Endothelial cell (in vitro differentiated cells): ENCODE data around the gene ZNF536. TPM values are rescaled to one million over a fixed set of nuclear protein-coding genes. Genes with fewer than 3 reads are reported as not detected.

Source experiments
- DNase-seq: peaks from one replicate; pipeline ENCODE4 v3.0.0; 2021; ENCODE audit warnings: low spot score
- H3K27ac Mint-ChIP-seq: one replicate; pipeline ENCODE4 v1.8.0; 2021; ENCODE audit warnings: mixed read lengths, inconsistent platforms; ENCODE audit not compliant: unreplicated experiment
- H3K27me3 Mint-ChIP-seq: one replicate; pipeline ENCODE4 v1.8.0; 2021; ENCODE audit warnings: mild to moderate bottlenecking, moderate library complexity, mixed read lengths, inconsistent platforms; ENCODE audit not compliant: unreplicated experiment
- H3K36me3 Mint-ChIP-seq: one replicate; pipeline ENCODE4 v1.8.0; 2021; ENCODE audit warnings: mild to moderate bottlenecking, low read depth, mixed read lengths, inconsistent platforms; ENCODE audit not compliant: unreplicated experiment
- H3K4me1 Mint-ChIP-seq: one replicate; pipeline ENCODE4 v1.8.0; 2021; ENCODE audit warnings: mild to moderate bottlenecking, mixed read lengths, inconsistent platforms; ENCODE audit not compliant: unreplicated experiment
- H3K4me3 Mint-ChIP-seq: one replicate; pipeline ENCODE4 v1.8.0; 2021; ENCODE audit warnings: mild to moderate bottlenecking, mixed read lengths, inconsistent platforms; ENCODE audit not compliant: unreplicated experiment
- H3K9me3 Mint-ChIP-seq: one replicate; pipeline ENCODE4 v1.8.0; 2021; ENCODE audit warnings: mixed read lengths, inconsistent platforms; ENCODE audit not compliant: unreplicated experiment
- CTCF ChIP-seq: fragments of 200-600 bp; sonication (generic); IDR thresholded peaks from one replicate; pipeline ENCODE4 v1.5.0; 2021; ENCODE audit warnings: antibody characterized with exemption; ENCODE audit not compliant: unreplicated experiment
- total RNA-seq: library from RNA; stranded (reverse); fragmentation: NEBNext Ultra II Directional; extraction: Animal tissue kit (Norgen Biotek cat#: 25700); gene quantifications from one replicate; pipeline ENCODE4 v1.2.1, GENCODE V29; 2021; ENCODE audit not compliant: unreplicated experiment

Gene ZNF536
- total RNA-seq, 1 donor from 2014 or later: 0.33 TPM

GRCh38 chr19:30358821-30359580 lies 13.2 kb upstream of the ZNF536 start:
- no peak for TF ChIP-seq CTCF
- peaks cover 16% of the 10 kb centered on the region for H3K4me1 Mint-ChIP-seq
- no peaks in the 10 kb centered on the region for H3K9me3 Mint-ChIP-seq
- no peak for DNase-seq
- peaks cover 6% of the 10 kb centered on the region for H3K27me3 Mint-ChIP-seq
- no peak overlapping the region for H3K4me3 Mint-ChIP-seq
- no peaks in the 10 kb centered on the region for H3K36me3 Mint-ChIP-seq
- no peak overlapping the region for H3K27ac Mint-ChIP-seq

- Mint-ChIP-seq H3K27ac (no peak overlapping the region), H3K4me1 (peaks cover 18% of the 10 kb centered on the region), H3K36me3 (no peaks in the 10 kb centered on the region), H3K4me3 (no peak overlapping the region), H3K9me3 (no peaks in the 10 kb centered on the region), H3K27me3 (peaks cover 6% of the 10 kb centered on the region)
- TF ChIP-seq CTCF: no peak
- DNase-seq: no peak
Observed at GRCh38 chr19:30359936-30360335, 12.2 kb upstream of the ZNF536 start.

GRCh38 chr19:30360376-30361106 lies 11.6 kb upstream of the ZNF536 start:
- no peak overlapping the region for H3K4me3 Mint-ChIP-seq
- H3K9me3 Mint-ChIP-seq: no peaks in the 10 kb centered on the region
- TF ChIP-seq CTCF: no peak
- H3K4me1 Mint-ChIP-seq: peaks cover 22% of the 10 kb centered on the region
- peak overlapping the region; percentile 78 for H3K27ac Mint-ChIP-seq
- DNase-seq: peak; percentile 35
- H3K27me3 Mint-ChIP-seq: peaks cover 6% of the 10 kb centered on the region
- H3K36me3 Mint-ChIP-seq: no peaks in the 10 kb centered on the region

- no peak for DNase-seq
- H3K36me3 Mint-ChIP-seq: no peaks in the 10 kb centered on the region
- H3K4me1 Mint-ChIP-seq: peaks cover 26% of the 10 kb centered on the region
- TF ChIP-seq CTCF: no peak
- no peak overlapping the region for H3K27ac Mint-ChIP-seq
- H3K4me3 Mint-ChIP-seq: no peak overlapping the region
- H3K9me3 Mint-ChIP-seq: no peaks in the 10 kb centered on the region
- H3K27me3 Mint-ChIP-seq: peaks cover 5% of the 10 kb centered on the region
Observed at GRCh38 chr19:30361107-30361447, 11.1 kb upstream of the ZNF536 start.

- Mint-ChIP-seq H3K4me1 (peaks cover 28% of the 10 kb centered on the region), H3K36me3 (no peaks in the 10 kb centered on the region), H3K27me3 (peaks cover 5% of the 10 kb centered on the region), H3K4me3 (no peak overlapping the region), H3K27ac (no peak overlapping the region), H3K9me3 (no peaks in the 10 kb centered on the region)
- no peak for DNase-seq
- no peak for TF ChIP-seq CTCF
Observed at GRCh38 chr19:30361721-30362120, 10.5 kb upstream of the ZNF536 start.
